Activated CD4-positive, alpha-beta T cell treated with anti-CD3 and anti-CD28 coated beads, Interleukin-2, amount 10 ng/mL, durations not matched to agents 7 days and 5 days (primary cell): ENCODE data around the gene DSG4. TPM values are rescaled to one million over a fixed set of nuclear protein-coding genes. Genes with fewer than 3 reads are reported as not detected.
"Not testable (repeated sequence)": the region's sequence is repeated elsewhere in the genome, so short reads cannot be mapped to it uniquely, and the experiment has no call there.

ENCODE experiments used
- CTCF ChIA-PET: fragments of 350-600 bp; sonication (Branson Sonifier 250); formaldehyde crosslinking; loops from one replicate; lab custom pipeline; 2021; ENCODE audit warnings: antibody characterized with exemption; lab: Charles Lee
- POLR2A ChIA-PET: fragments of 350-600 bp; sonication (Branson Sonifier 250); formaldehyde crosslinking; loops from one replicate; lab custom pipeline; 2021; ENCODE audit warnings: antibody characterized with exemption; lab: Charles Lee
- DNase-seq: peaks from one replicate; pipeline ENCODE4 v3.0.0-alpha.2; 2020
- H3K27ac Mint-ChIP-seq: one replicate; pipeline ENCODE4 v1.8.0; 2021; ENCODE audit warnings: mild to moderate bottlenecking, moderate library complexity, mixed read lengths
- H3K27me3 Mint-ChIP-seq: one replicate; pipeline ENCODE4 v1.8.0; 2021; ENCODE audit warnings: mixed read lengths
- H3K36me3 Mint-ChIP-seq: one replicate; pipeline ENCODE4 v1.8.0; 2021; ENCODE audit warnings: low read depth, mixed read lengths
- H3K4me1 Mint-ChIP-seq: one replicate; pipeline ENCODE4 v1.8.0; 2021; ENCODE audit warnings: mixed read lengths
- H3K4me3 Mint-ChIP-seq: one replicate; pipeline ENCODE4 v1.8.0; 2021; ENCODE audit warnings: mild to moderate bottlenecking, moderate library complexity, mixed read lengths
- H3K9me3 Mint-ChIP-seq: one replicate; pipeline ENCODE4 v1.8.0; 2021; ENCODE audit warnings: mixed read lengths
- total RNA-seq, 2 experiments: library from RNA; stranded (reverse); gene quantifications; one replicate each; pipeline ENCODE4 v1.2.3, GENCODE V29; 2021

The DSG4 gene
- total RNA-seq = not detected

GRCh38 chr18:31376477-31376876 is at the start of gene DSG4:
DSG4 (plus strand) TSS chr18:31376777; CDS start chr18:31376912, 135 bp downstream.
- no peak within 1 kb of the TSS for H3K4me3 Mint-ChIP-seq
- DNase-seq = no peak
- no peaks in the 10 kb centered on the region for H3K27me3 Mint-ChIP-seq
- H3K9me3 Mint-ChIP-seq = no peaks in the 10 kb centered on the region
- H3K4me1 Mint-ChIP-seq = no peaks in the 10 kb centered on the region
- CTCF ChIA-PET = no interaction called here
- no peak within 1 kb of the TSS for H3K27ac Mint-ChIP-seq
- no peaks in the 10 kb centered on the region for H3K36me3 Mint-ChIP-seq
- POLR2A ChIA-PET = no interaction called here

GRCh38 chr18:31329787-31330438 is 46.7 kb upstream of the DSG4 start:
- ChIA-PET CTCF (no interaction called here), POLR2A (no interaction called here)
- Mint-ChIP-seq H3K27ac (no peak overlapping the region), H3K27me3 (no peaks in the 10 kb centered on the region), H3K4me3 (no peak overlapping the region), H3K4me1 (no peaks in the 10 kb centered on the region), H3K9me3 (no peaks in the 10 kb centered on the region), H3K36me3 (no peaks in the 10 kb centered on the region)
- no peak for DNase-seq

- H3K9me3 Mint-ChIP-seq = no peaks in the 10 kb centered on the region
- no peak for DNase-seq
- POLR2A ChIA-PET = no interaction called here
- H3K36me3 Mint-ChIP-seq = no peaks in the 10 kb centered on the region
- CTCF ChIA-PET = no interaction called here
- no peak overlapping the region for H3K4me3 Mint-ChIP-seq
- no peaks in the 10 kb centered on the region for H3K4me1 Mint-ChIP-seq
- H3K27ac Mint-ChIP-seq = no peak overlapping the region
- no peaks in the 10 kb centered on the region for H3K27me3 Mint-ChIP-seq
Observed at GRCh38 chr18:31343454-31343853, 33.1 kb upstream of the DSG4 start.

GRCh38 chr18:31353336-31353735 is 23.2 kb upstream of the DSG4 start:
- H3K36me3 Mint-ChIP-seq, H3K4me3 Mint-ChIP-seq, H3K4me1 Mint-ChIP-seq, POLR2A ChIA-PET, H3K27ac Mint-ChIP-seq, H3K27me3 Mint-ChIP-seq, DNase-seq, H3K9me3 Mint-ChIP-seq, CTCF ChIA-PET: not testable (repeated sequence)

- Mint-ChIP-seq H3K4me1 (no peaks in the 10 kb centered on the region), H3K9me3 (peaks cover 2% of the 10 kb centered on the region), H3K4me3 (no peak overlapping the region), H3K27ac (no peak overlapping the region), H3K27me3 (no peaks in the 10 kb centered on the region), H3K36me3 (no peaks in the 10 kb centered on the region)
- ChIA-PET CTCF (no interaction called here), POLR2A (no interaction called here)
- no peak for DNase-seq
Observed at GRCh38 chr18:31354990-31355389, 21.6 kb upstream of the DSG4 start.

GRCh38 chr18:31356025-31356424 is 20.6 kb upstream of the DSG4 start:
- Mint-ChIP-seq H3K36me3 (no peaks in the 10 kb centered on the region), H3K27me3 (no peaks in the 10 kb centered on the region), H3K4me1 (no peaks in the 10 kb centered on the region), H3K27ac (no peak overlapping the region), H3K9me3 (peaks cover 2% of the 10 kb centered on the region), H3K4me3 (no peak overlapping the region)
- ChIA-PET POLR2A (no interaction called here), CTCF (no interaction called here)
- no peak for DNase-seq

GRCh38 chr18:31364190-31364589 is 12.4 kb upstream of the DSG4 start:
- peaks cover 5% of the 10 kb centered on the region for H3K9me3 Mint-ChIP-seq
- H3K4me1 Mint-ChIP-seq = no peaks in the 10 kb centered on the region
- no peaks in the 10 kb centered on the region for H3K36me3 Mint-ChIP-seq
- no peak for DNase-seq
- no peak overlapping the region for H3K27ac Mint-ChIP-seq
- ChIA-PET POLR2A (no interaction called here), CTCF (no interaction called here)
- H3K27me3 Mint-ChIP-seq = peaks cover 2% of the 10 kb centered on the region
- H3K4me3 Mint-ChIP-seq = no peak overlapping the region

- peaks cover 2% of the 10 kb centered on the region for H3K27me3 Mint-ChIP-seq
- no peak overlapping the region for H3K4me3 Mint-ChIP-seq
- H3K27ac Mint-ChIP-seq = no peak overlapping the region
- ChIA-PET POLR2A (no interaction called here), CTCF (no interaction called here)
- H3K9me3 Mint-ChIP-seq = no peaks in the 10 kb centered on the region
- H3K36me3 Mint-ChIP-seq = no peaks in the 10 kb centered on the region
- DNase-seq = no peak
- no peaks in the 10 kb centered on the region for H3K4me1 Mint-ChIP-seq
Observed at GRCh38 chr18:31369478-31369877, 7.1 kb upstream of the DSG4 start.

GRCh38 chr18:31371989-31372388 is 4.6 kb upstream of the DSG4 start:
- Mint-ChIP-seq H3K4me1 (no peaks in the 10 kb centered on the region), H3K27ac (no peak overlapping the region), H3K36me3 (no peaks in the 10 kb centered on the region), H3K9me3 (no peaks in the 10 kb centered on the region), H3K4me3 (no peak overlapping the region), H3K27me3 (peaks cover 2% of the 10 kb centered on the region)
- no peak for DNase-seq
- POLR2A ChIA-PET = no interaction called here
- CTCF ChIA-PET = no interaction called here

- H3K4me1 Mint-ChIP-seq = no peaks in the 10 kb centered on the region
- H3K27ac Mint-ChIP-seq = no peak overlapping the region
- H3K9me3 Mint-ChIP-seq = no peaks in the 10 kb centered on the region
- H3K4me3 Mint-ChIP-seq = no peak overlapping the region
- ChIA-PET POLR2A (no interaction called here), CTCF (no interaction called here)
- DNase-seq = no peak
- H3K36me3 Mint-ChIP-seq = no peaks in the 10 kb centered on the region
- H3K27me3 Mint-ChIP-seq = no peaks in the 10 kb centered on the region
Observed at GRCh38 chr18:31373641-31374040, 2.9 kb upstream of the DSG4 start.

GRCh38 chr18:31380912-31381311 is 4.3 kb downstream of the DSG4 start:
- ChIA-PET CTCF (no interaction called here), POLR2A (no interaction called here)

GRCh38 chr18:31382107-31382506 is 5.5 kb downstream of the DSG4 start:
- H3K27me3 Mint-ChIP-seq = no peaks in the 10 kb centered on the region
- no peaks in the 10 kb centered on the region for H3K36me3 Mint-ChIP-seq
- no peak for DNase-seq
- no peaks in the 10 kb centered on the region for H3K9me3 Mint-ChIP-seq
- ChIA-PET CTCF (no interaction called here), POLR2A (no interaction called here)
- H3K27ac Mint-ChIP-seq = no peak overlapping the region
- H3K4me1 Mint-ChIP-seq = no peaks in the 10 kb centered on the region
- no peak overlapping the region for H3K4me3 Mint-ChIP-seq

More at GRCh38 chr18:31380912-31381311, 4.3 kb downstream of the DSG4 start:
- Mint-ChIP-seq H3K4me3 (no peak overlapping the region), H3K27ac (no peak overlapping the region), H3K4me1 (no peaks in the 10 kb centered on the region), H3K9me3 (no peaks in the 10 kb centered on the region), H3K36me3 (no peaks in the 10 kb centered on the region), H3K27me3 (no peaks in the 10 kb centered on the region)
- DNase-seq = no peak

GRCh38 chr18:31386741-31387140 is 10.2 kb downstream of the DSG4 start:
- DNase-seq = no peak
- no peaks in the 10 kb centered on the region for H3K4me1 Mint-ChIP-seq
- H3K4me3 Mint-ChIP-seq = no peak overlapping the region
- ChIA-PET CTCF (no interaction called here), POLR2A (no interaction called here)
- H3K27me3 Mint-ChIP-seq = no peaks in the 10 kb centered on the region
- no peaks in the 10 kb centered on the region for H3K36me3 Mint-ChIP-seq
- no peak overlapping the region for H3K27ac Mint-ChIP-seq
- H3K9me3 Mint-ChIP-seq = no peaks in the 10 kb centered on the region

- CTCF ChIA-PET = no interaction called here
Observed at GRCh38 chr18:31393286-31393685, 16.7 kb downstream of the DSG4 start.

More at GRCh38 chr18:31393286-31393685, 16.7 kb downstream of the DSG4 start:
- no peak for DNase-seq
- no peaks in the 10 kb centered on the region for H3K9me3 Mint-ChIP-seq
- H3K27ac Mint-ChIP-seq = no peak overlapping the region
- H3K36me3 Mint-ChIP-seq = no peaks in the 10 kb centered on the region
- POLR2A ChIA-PET = no interaction called here
- H3K4me3 Mint-ChIP-seq = no peak overlapping the region
- H3K27me3 Mint-ChIP-seq = no peaks in the 10 kb centered on the region
- no peaks in the 10 kb centered on the region for H3K4me1 Mint-ChIP-seq
